HG03066 (cell line): ENCODE results near the gene COLEC12.
"Not testable (repeated sequence)": the region's sequence is repeated elsewhere in the genome, so short reads cannot be mapped to it uniquely, and the experiment has no call there.

Experiments used
- ATAC-seq: cut with Tn5 transposase; IDR thresholded peaks from one replicate; pipeline ENCODE4 v1.9.1; 2021; ENCODE audit warnings: low read depth; ENCODE audit not compliant: unreplicated experiment

COLEC12 gene

DNA sequence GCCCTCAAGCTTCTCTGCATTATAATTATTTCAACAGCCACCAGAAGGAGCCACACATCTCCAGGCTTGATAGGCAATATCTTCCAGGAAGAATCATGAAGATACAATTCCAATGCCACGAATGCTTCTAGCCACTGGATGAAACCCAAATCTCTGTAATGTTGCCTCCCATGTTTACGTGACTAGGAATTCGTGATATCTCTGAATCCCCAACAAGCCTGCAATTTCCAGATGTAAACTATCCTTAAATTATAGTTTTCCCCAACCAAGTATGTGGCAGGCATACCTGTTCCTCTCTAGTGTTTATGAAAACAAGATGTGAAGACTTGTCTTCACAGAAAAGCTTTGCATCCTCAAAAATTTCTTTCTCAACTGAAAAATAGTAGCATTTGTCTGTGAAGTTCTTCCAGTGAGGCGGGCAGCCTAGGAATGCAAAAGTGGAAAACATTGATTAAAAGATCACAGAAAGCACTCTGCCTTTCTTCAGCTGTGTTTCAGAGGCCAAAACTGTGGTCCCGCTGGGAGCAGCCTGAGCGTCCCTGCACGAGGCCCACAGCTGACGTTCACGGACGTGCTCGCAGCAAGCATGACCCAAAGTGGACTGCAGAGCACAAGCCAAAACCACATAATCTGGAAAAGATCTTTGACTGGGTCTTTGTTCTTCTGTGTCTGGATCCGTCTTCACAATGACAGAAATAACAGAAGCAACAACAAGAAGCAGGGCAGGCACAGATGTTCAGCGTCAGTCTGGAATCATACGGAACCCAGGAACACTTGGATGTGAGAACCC, 167.6 kb downstream of the COLEC12 start:
- no peak for ATAC-seq

DNA sequence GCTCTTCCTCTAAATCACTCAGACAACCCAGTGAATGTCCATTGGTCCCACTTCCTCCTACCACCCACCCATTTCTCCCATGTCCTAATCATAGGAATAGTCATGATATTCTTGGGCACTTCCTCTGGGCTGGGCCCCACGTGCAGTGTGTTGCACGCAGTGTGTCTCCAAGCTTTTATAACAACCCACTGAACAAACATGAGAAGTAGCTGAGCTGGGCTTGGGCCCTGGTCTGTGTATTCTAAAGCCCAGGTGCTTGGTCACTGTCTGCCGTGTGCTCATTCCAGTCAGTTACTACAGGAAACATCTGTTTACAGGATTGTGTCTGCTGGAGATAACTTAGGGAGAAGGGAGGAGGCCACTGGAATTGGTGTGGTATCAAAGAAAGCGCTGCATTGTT, 168.5 kb downstream of the COLEC12 start:
- ATAC-seq: no peak

DNA sequence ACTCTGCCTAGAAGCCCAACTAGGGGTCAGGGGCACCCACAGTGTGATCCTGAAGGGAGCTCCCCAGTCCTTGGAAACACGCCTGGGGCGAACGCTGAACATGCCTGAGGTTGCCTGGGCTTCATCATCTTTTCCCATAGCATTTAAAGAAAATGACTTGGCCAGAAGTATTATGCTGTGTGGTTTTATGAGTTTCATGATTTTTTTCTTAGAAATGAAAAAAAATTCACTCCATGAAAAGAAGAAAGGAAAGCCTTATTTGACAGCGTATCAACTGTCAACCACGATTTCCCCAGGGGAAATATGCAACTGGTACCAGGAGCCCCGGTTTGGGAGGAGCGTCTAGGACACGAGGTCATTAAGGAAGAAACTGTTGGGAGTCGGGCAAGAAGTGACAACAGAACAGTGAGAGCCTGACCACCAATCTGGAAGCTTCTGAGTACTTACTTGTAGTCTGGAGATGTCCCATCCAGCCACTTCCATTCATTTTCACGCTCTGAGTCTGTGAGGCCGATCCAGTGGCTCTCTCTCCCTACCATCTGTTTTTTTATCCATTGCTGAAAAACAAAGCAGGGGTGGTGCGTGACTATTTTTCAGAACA, 169.2 kb downstream of the COLEC12 start:
- ATAC-seq: no peak

DNA sequence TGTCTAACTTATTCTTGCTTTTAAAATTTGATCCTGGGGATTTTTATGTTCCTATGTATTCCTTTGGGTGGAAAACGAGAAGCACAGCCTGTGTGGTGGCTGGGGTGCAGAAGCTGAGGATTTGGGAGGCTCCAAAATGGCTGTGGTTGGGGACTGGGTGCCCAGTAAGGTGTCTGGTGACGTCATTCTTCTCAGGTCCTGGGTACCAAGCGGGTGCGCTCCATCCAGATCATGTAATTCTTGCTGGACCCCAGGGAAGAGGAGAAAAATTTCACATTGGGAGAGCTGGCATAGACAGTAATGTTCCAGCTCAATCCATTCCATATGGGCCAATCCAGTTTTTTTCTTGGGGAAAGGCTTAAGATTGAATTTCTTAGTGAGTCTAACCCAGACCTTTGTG, 171.6 kb downstream of the COLEC12 start:
- ATAC-seq: no peak

DNA sequence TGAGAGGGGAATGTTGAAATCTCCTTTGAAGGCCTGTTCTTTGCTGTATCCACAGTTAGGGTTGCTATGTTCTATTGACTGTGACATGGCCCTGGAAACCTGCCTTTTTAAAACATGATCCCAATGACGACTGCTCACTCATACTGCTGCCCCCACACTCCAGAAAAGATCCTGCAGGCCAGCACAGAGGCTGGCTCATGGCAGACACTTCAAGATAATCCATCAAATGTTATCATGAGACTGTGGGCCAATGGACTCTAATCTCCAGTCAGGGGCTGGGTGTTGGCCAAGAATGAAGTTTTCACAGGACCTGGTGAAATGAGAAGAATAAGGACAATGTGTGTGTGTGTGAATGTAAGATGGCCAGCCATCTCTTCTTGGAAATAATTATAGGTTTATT, 173.7 kb downstream of the COLEC12 start:
- ATAC-seq: no peak

DNA sequence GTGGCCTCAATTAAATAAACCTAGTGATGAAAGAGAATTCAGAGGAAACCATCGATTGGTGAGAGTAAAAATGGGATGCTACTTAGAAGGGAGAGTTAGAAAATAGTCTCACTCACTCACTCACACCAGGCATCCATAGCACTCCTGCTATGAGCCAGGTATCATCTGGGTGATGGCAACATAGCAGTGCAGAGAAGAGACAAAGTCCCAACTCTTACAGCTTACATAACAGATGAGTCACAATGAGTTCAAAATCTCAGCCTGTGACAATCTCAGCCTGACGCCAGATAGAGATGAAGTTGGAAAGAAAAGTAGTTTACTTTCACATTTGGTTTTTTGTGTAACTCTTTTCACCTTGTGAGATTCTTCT, 177.3 kb downstream of the COLEC12 start:
- ATAC-seq: no peak

DNA sequence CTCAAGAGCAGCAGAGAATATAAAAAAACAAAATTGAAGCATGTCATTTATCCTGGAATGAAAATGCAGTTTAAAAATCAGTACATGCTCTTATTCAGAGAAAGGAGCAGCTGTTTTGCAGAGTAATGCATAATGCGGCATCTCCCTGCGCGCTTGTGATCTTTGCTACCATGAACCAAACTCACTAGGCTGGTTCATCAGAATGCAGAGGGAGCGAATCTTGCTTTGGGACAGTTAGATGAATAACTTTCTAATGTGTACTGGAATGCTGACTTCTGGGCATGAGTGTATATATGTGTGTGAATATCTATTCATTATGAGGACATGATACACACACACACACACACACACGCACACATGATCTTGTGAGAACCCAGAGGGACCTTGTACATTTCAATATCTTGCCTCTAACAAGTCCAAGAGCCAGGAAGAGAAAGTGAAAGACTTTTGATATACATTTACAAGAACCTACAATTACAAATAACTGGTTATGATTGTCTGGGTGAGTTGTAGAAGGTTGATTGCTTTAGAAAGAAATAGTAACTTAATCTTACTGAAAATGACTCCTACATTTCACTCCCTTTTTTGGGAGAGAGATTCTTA, 178.5 kb downstream of the COLEC12 start:
- no peak for ATAC-seq

DNA sequence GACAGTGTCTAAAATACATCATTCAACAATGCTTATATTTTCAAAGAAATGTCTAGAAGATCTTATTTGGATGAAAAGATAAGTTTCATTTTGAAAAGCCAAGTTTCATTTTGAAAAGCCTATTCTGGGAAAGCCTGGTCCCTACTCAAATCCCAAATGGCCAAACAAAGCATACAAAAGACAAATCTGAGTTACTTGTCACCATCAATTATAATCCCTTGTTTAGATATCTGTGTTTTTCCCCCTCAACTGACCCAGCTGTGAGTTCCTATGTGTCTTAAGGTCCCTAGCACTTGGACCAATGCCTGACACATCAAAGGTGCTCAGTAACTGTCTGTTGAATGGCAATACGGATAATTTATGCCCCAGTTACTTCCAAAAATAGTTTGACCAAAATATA, 180.3 kb downstream of the COLEC12 start:
- ATAC-seq: no peak

DNA sequence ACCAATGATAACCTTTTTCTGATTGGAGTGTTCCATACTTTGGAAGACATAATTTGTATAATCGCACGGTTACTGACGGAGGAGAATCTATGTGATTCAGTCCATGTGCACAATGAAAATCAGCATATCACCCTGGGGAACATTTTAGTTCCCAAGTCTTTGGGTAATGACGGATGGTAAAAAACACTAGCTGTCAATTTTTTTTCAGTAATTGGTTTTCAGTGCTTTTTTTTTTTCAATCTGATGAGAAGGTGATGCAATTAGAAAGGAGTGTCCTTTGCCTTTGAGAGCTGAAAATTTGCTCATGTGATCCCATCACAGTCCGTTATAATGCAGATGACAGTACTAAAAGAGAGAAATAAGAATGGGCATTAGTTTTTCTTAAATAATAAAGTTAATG, 180.8 kb downstream of the COLEC12 start:
- ATAC-seq: no peak

DNA sequence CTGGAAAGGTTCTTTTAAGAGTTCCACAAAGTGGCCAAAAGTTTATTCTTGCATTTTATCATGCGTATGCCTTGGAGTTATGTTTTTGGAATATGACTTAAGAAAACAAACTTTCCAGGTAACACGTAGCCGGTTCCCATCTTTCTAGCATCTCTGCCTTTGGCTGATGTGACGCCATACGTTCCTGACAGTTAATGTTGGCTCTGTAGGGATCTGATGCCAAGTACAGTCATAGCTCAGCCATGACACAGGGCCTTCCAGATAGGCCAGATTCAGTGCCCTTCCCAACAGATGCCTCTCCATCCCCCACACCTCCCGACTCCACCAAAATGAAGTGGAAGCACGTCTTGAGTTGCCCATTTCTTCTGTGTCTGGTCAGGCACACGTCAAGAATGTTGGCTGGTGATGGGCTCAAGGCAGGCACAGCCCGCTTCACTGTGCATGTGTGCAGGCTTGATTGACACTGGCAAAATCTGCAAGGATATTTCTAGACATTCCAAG, 181.7 kb downstream of the COLEC12 start:
- no peak for ATAC-seq

DNA sequence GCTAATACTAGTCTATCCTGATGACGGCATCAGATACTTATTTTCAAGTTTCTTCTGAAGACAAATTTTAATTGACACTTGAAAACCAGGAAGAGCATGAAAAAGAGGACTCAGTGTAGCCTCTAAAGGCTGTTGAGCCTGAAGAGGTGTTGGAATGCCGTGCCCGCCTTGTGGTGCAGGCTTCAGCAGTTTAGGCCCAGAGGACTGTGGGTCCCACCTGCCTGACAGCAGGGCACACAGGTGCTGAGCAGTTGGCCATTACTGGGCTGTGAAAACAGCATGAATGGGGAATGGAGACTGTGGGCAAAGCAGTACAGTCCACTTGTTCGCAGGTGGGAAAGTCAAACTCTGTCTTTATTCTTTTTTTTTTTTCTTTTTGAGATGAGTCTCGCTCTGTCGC, 182.9 kb downstream of the COLEC12 start:
- no peak for ATAC-seq

DNA sequence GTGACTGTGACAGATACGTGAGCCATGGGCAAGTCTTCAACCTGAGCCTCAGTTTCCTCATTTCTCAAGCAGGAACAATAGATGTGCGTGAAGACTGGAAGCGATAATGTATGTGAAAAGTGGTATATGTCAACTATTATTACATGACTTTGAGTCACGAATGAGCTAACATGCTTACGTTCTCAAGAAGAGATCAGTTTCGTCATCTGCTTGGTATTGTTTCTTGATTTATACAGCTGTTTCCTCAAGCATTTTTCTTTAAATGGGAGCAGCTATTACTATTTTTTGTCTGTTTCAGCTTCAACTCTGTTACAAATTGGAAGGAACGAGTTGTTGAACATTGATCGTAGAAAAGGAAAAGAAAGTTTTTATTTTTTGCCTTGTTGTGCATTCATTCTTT, 184.1 kb downstream of the COLEC12 start:
- no peak for ATAC-seq

DNA sequence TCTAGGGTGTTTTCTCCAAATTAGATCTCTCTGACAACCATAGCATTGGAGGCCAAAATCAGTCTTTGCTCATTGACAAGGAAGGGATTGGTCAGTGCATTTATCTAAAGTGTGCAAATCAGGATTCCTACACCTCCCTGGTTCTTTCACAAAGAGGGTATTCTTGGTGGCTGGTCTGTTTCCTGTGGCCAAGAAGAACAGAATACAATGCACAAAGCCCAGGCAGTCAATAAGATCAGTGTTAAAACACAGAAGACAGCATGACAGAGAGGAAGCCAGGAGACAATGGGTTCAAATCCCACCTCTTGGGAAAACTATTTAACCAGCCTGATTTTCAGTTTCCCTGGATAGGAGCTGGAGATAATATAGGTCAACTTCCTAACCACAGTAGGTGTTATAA, 186.6 kb downstream of the COLEC12 start:
- ATAC-seq: no peak

DNA sequence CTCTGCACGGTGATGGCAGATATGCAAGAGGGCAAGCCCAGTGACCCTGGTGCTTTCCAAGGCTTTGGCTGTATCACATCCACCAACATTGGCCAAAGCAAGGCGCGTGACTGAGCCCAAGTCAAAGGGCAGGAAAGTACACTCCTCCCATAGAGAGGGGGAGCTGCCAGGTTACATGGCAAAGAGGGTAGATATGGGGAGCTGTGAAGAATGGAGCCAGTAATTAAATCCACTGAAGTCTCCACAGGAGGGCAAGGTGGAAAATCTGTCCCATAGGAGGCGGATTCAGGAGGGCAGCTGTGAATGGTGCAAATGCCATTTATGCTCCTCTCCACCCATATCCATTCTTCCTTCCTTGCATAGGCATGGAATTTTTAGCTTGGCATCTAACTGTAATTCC, 188.1 kb downstream of the COLEC12 start:
- no peak for ATAC-seq

DNA sequence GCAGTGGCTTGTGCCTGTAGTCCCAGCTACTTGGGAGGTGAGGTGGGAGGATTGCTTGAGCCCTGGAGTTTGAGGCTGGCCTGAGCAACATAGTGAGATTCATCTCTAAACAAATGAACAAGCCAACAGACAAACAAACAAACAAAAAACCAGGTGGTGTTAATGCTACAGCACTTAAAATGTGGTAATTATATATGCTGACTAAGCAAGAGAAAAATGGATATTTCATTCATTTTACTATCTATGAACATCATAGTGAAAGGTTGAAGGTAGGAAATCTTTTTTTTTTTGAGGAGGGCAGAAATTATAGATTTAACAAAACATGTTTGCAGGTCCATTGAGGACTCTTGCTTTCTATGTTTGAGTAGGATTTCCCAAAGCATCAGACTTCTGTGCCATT, 190.5 kb downstream of the COLEC12 start:
- no peak for ATAC-seq

DNA sequence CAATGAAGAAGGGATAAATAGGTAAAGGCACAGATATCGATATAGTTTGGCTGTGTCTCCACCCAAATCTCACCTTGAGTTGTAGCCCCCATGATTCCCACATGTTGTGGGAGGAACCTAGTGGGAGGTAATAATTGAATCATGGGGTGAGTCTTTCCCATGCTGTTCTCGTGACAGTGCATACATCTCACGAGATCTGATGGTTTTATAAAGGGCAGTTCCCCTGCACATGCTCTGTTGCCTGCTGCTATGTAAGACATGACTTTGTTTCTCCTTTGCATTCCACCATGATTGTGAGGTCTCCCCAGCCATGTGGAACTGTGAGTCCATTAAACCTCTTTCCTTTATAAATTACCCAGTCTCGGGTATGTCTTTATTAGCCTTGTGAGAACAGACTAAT, 192.4 kb downstream of the COLEC12 start:
- not testable (repeated sequence) for ATAC-seq

DNA sequence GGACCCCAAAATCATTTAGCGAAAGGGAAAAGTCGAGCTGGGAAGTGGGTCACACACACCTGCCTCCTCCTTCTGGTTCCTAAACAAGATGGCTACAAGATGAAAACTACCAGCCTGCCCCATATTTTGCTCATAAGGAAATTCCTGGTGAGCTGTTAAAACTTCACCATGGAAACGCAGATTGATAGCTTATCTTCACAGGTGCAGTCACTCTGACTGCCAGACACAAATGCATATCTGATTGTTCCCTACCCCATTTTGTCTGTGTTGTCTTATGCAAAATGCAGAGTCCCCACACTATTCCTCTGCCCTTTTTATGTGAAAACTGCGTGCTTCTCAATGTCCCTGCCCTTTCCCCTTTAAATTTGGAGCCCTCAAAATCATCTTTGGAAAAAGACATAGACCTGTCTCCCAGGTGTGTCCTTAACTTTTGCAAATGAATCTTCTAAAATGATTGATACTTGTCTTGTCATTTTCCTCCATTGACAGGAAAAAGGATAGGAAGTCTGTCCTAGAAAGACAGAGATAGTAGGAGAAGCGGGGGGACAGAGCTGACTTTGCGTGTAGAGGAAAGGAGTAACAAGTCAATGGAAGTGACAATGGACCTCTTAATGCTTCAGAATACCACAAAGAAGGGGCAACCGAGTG, 193.8 kb downstream of the COLEC12 start:
- ATAC-seq: no peak

DNA sequence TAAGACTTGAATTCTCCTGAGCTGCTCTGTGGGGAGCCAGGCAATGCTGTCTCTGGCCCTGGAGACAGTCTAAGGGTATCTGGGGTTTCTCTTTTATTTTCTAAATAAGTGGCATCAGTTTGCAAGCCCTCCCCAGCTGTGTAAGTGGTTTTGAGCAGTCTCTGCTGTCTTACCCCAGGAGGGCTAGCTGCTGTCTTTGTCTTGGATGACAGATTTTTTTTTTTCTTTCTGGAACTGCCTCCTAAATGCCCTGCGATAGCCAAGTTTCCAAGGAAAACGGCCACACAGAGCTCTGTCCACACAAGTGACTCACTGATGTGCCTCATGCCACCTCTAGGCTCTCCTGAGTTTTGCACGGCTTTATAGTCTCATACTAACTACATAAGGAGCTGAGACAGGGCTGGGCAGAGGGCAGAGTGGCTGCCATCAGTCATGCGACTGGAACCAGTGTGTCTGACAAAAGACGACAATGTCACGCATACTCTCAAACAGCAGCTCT, 195.4 kb downstream of the COLEC12 start:
- ATAC-seq: no peak

DNA sequence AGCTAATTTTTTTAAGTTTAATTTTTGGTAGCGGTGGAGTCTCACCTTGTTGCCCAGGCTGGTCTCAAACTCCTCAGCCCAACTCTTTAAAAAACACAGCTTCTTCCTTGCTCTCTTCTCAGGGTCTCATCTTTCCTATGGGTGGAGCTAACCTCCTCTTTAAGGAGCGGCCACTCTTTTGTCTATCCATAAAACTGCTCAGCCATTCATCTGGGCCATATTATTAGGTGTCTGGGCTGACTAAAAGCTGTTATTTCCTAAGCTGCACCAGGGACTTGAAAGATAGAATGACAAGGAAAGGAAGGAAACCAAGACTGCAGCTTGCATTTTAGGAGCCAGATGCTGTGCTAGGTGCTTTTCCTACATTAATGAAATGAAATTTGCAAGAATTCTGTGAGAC, 196.9 kb downstream of the COLEC12 start:
- ATAC-seq: no peak

DNA sequence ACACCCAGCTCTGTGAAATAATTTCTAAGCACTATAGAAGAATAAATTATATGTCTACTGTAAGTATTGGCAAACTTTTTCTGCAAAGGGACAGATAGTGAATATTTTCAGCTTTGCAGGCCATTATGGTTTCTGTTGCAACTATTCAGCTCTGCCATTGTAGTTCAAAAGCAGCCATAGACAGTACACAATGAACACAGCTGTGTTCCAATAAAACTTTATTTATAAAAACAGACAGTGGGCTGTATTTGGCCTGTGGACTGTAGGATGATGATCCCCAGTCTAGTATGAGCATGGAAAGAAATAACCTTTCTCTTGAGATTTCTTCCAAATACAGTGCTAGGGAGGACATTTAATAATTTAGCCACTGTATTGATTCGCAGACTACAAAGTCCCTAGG, 197.5 kb downstream of the COLEC12 start:
- no peak for ATAC-seq

DNA sequence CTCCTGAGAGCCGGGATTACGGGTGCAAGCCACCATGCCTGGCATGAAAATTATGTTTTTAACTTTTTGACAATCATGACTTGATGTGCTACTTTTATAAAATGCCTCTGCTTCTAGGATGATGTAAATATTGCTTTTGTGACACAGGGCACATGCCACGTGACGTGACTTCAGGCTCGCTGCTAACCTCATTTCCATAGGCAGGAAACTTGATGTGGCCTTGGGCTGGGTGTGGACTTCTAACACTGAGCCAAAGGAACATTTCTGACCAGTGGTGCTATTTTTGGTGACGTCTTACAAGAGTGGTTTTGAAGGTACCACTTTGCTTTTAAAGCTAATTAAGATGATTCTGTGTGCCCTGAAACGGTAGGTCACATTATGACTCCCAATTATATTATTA, 198.4 kb downstream of the COLEC12 start:
- no peak for ATAC-seq
